HL-60 (cell line): Measurements from ENCODE around the gene TAF13.

Source experiments
- DNase-seq, 2 experiments: peaks; one replicate each; pipeline ENCODE4 v3.0.0-alpha.2; 2010 to 2020; ENCODE audit warnings: low read depth in 1 of 2, low spot score in 1 of 2
- H3K27ac ChIP-seq: fragments of 250-450 bp; sonication (Bioruptor Pico); replicated peaks from 2 replicates; pipeline ENCODE4 v1.5.1; 2020; ENCODE audit warnings: mild to moderate bottlenecking, moderate library complexity
- H3K27me3 ChIP-seq: fragments of 250-450 bp; sonication (Bioruptor Pico); 2 replicates; pipeline ENCODE4 v1.5.1; 2021; ENCODE audit warnings: mild to moderate bottlenecking, moderate library complexity; ENCODE audit not compliant: insufficient read depth, poor library complexity, severe bottlenecking
- H3K4me3 ChIP-seq: replicated peaks from 2 replicates; pipeline ENCODE4 v1.5.1; 2011; ENCODE audit warnings: mild to moderate bottlenecking, control low read depth, low read length; ENCODE audit not compliant: insufficient read depth
- CTCF ChIP-seq: IDR thresholded peaks from one replicate; pipeline ENCODE4 v1.5.1; 2011; ENCODE audit warnings: low read length, control low read depth, inconsistent platforms; ENCODE audit not compliant: insufficient read depth
- GABPA ChIP-seq: IDR thresholded peaks from 2 replicates; pipeline ENCODE4 v1.6.1; 2012; ENCODE audit warnings: low read depth
- POLR2AphosphoS5 ChIP-seq: IDR thresholded peaks from 2 replicates; pipeline ENCODE4 v1.6.1; 2012; ENCODE audit warnings: low read depth
- REST ChIP-seq: IDR thresholded peaks from 2 replicates; pipeline ENCODE4 v1.6.1; 2012; ENCODE audit warnings: low read depth; ENCODE audit not compliant: insufficient replicate concordance
- SPI1 ChIP-seq: IDR thresholded peaks from 2 replicates; pipeline ENCODE4 v1.6.1; 2012; ENCODE audit warnings: low read depth, mild to moderate bottlenecking, borderline replicate concordance

The TAF13 gene

GRCh38 chr1:109048335-109048734 is 27.5 kb downstream of the TAF13 start:
- H3K27me3 ChIP-seq: no peaks in the 10 kb centered on the region
- H3K27ac ChIP-seq: no peak overlapping the region
- H3K4me3 ChIP-seq: no peak overlapping the region
- no peak for TF ChIP-seq REST
- no peak for TF ChIP-seq GABPA
- TF ChIP-seq CTCF: no peak
- no peak for TF ChIP-seq SPI1
- TF ChIP-seq POLR2AphosphoS5: no peak
- DNase-seq: no peak

- TF ChIP-seq SPI1 (no peak), GABPA (no peak), POLR2AphosphoS5 (no peak), REST (no peak), CTCF (no peak)
- H3K27ac ChIP-seq: no peak overlapping the region
Observed at GRCh38 chr1:109047339-109047738, 28.5 kb downstream of the TAF13 start.

GRCh38 chr1:109046671-109047070 is 29.1 kb downstream of the TAF13 start:
- TF ChIP-seq GABPA: no peak
- no peak for TF ChIP-seq SPI1
- no peak for TF ChIP-seq REST
- no peak for TF ChIP-seq POLR2AphosphoS5
- no peak for TF ChIP-seq CTCF
- Histone ChIP-seq H3K27ac (no peak overlapping the region), H3K4me3 (no peak overlapping the region), H3K27me3 (no peaks in the 10 kb centered on the region)
- no peak for DNase-seq

More at GRCh38 chr1:109047339-109047738, 28.5 kb downstream of the TAF13 start:
- Histone ChIP-seq H3K27me3 (no peaks in the 10 kb centered on the region), H3K4me3 (no peak overlapping the region)
- no peak for DNase-seq
